CMK (cell line): ENCODE results near the gene PIK3R1.

ENCODE experiments used
- DNase-seq: peaks from one replicate; pipeline ENCODE4 v3.0.0-alpha.2; 2010; ENCODE audit warnings: low read depth

Gene PIK3R1

GRCh38 chr5:68215208-68215897, at the start of gene PIK3R1:
Gene PIK3R1 (plus strand): TSS chr5:68215756. CDS start chr5:68226676, 10,920 bp downstream.
- peak; percentile 60 for DNase-seq

- DNase-seq = no peak
Observed at GRCh38 chr5:68167195-68167651, 48.3 kb upstream of the PIK3R1 start.

DNA sequence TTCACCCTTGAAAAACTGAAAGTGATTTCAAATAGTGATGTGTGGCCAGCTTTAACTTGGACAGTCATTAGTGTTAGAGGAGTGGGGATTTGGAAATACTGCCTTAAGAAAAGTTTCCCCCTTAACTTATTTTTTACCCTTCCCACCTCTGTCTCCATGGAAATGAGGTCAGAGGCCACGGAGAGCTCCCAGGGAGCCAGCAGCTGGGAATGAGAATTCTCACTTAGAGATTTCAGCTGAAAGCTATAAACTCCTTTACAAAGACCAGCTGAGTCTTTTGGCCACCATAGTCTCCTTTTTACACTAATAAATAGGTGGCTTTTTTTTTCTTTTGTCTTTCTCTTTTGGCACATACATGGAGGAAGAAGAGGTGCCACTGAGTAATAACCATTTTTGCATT, 45.7 kb upstream of the PIK3R1 start:
- no peak for DNase-seq

- DNase-seq = no peak
Observed at GRCh38 chr5:68170826-68171558, 44.6 kb upstream of the PIK3R1 start.

DNA sequence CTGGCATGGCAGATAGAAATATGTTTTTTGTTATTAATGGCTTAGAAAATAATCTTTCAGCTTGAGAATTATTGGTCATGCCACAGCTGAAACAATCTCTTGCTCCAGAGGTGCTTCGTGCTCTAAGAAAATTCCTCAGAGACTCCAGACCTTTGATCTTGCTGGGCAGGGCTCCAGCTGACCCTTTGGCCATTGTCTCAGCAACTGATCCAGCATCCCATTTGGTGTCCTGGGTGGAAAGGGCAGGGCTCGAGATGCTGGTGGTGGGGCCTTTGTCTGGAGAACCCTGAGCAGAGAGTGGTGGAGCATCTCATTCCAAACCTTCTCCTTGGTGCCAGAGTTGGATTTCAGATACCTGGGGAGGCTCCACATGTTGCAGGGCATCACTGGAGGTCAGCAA, 43.2 kb upstream of the PIK3R1 start:
- no peak for DNase-seq

- no peak for DNase-seq
Observed at GRCh38 chr5:68173007-68173406, 42.5 kb upstream of the PIK3R1 start.

- DNase-seq = no peak
Observed at GRCh38 chr5:68176253-68176652, 39.3 kb upstream of the PIK3R1 start.

DNA sequence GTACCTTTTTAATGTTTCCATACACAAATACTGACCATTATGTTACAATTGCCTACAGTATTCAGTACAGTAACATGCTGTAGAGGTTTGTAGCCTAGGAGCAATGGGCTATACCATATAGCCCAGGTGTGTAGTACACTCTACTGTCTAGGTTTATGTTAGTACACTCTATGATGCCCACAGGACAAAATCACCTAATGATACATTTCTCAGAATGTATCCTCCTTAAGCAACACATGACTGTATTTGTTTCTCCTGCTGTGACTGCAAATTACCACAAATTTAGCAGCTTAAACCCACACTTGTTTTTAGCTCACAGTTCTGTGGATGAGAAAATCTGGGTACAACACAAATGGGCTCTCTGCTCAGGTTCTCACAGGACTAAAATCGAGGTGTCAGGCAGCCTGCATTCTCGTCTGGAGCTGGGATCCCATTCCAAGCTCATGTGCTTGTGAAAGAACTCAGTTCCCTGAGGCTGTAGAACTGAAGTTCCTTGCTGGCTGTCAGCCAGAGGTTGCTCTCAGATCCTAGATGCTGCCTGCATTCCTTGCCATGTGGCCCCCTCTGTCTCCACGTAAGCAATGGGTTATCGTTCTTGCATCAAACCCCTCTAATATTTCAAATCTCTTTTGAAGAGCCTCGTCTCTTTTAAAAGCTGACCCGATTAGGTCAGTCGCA, 38.6 kb upstream of the PIK3R1 start:
- DNase-seq = no peak

DNA sequence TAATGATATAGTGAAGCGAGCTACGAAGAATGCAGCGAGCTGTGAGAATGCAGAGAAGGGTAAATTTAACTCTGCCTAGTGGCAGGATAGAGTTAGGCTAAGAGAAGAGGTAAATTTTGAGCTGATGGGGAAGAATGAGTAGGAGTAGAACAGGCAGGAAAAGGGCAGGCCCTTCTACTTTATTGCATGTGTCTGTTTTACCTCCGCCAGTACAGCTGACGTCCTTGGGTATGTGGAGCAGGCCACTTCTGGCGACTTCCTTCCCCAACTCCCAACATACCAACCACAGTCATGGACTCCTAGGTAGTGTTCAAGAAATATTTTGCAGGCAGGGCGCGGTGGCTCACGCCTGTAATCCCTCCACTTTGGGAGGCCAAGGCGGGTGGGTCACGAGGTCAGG, 37.9 kb upstream of the PIK3R1 start:
- no peak for DNase-seq

GRCh38 chr5:68178579-68178978, 37.0 kb upstream of the PIK3R1 start:
- DNase-seq = no peak

- DNase-seq = no peak
Observed at GRCh38 chr5:68180121-68181038, 35.2 kb upstream of the PIK3R1 start.

- no peak for DNase-seq
Observed at GRCh38 chr5:68181039-68181599, 34.4 kb upstream of the PIK3R1 start.

DNA sequence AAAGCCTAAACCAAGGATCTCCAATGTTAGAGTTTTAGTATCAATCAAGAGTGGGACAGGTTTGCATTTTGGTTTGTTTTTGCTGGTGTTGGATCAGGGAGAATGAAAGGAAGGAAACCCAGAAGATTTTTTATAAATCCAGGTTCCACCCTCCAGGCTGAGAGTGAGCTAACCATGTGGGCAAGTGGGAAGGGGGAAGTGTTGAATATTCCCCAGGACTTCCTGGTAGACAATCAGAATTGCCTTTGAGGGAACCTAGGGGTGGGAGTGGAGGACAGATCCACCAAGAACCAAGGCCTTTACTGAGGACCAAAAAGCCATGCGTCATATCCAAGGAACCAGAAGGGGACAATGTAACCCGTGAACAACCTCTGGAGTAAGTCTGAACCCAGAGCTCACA, 33.5 kb upstream of the PIK3R1 start:
- no peak for DNase-seq

- DNase-seq = no peak
Observed at GRCh38 chr5:68182534-68182933, 33.0 kb upstream of the PIK3R1 start.

DNA sequence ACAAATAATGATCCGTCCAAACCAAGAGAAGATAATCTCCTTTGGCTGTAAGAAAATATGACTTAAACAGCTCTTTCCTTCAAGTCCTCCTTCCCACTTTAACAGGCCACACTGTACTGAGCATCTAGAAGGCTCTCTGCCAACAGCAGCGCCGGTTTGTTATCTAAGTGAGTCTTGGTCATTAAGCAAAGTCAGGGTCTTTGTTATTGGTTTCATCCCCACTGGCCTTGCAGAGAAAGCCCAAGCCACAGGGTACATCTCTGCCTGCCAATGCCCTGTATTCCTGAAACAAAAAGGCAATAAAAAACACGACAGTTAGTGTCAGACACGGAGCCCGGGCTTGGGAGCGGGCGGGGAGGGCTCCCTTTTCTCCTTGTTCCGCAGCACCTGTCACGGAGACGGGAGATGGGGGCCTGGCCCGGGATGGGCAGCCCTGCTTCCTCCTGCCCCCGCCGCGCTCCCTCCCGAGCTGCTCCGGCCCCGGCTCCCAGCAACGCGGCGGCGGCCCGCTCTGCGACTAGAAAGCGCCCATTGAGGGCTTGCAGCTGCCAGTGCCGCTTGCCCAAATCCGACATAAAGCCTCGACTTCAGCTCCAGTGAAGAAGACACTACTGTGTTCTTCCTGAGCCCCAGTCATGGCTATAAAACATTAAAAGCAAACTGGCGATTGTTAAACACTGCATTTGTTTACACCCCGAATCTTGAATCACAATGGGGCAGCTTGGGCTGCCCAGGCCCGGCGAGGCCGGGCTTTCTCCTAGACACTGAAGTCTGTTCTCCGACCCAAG, 28.1 kb upstream of the PIK3R1 start:
- no peak for DNase-seq

- DNase-seq = no peak
Observed at GRCh38 chr5:68189171-68189570, 26.4 kb upstream of the PIK3R1 start.

- no peak for DNase-seq
Observed at GRCh38 chr5:68189613-68190012, 25.9 kb upstream of the PIK3R1 start.

DNA sequence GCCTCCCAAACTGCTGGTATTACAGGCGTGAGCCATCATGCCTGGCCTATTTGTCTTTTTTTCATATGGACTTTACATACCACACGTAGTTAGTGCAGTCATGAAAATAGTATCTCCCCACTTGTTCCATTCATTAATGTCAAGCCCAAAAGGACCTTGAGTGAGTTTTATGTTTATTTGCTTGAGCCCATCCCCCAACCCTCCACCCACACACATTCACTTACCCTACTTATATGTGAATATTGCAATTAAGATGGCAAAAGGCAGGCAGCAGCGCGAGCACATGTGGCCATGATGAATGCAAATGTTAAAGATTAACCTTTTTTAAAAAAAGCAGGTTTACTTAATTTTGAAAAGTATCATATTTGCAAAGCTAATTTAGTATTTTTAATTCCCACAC, 24.9 kb upstream of the PIK3R1 start:
- no peak for DNase-seq

GRCh38 chr5:68191083-68191791, 24.3 kb upstream of the PIK3R1 start:
- DNase-seq = no peak

GRCh38 chr5:68192679-68193060, 22.9 kb upstream of the PIK3R1 start:
- no peak for DNase-seq
